ENCODE measurements around the gene KIAA1217. TPM values are rescaled to one million over a fixed set of nuclear protein-coding genes. Genes with fewer than 3 reads are reported as not detected.

Gene KIAA1217
- polyA plus RNA-seq, 1 of the 3 experiments (the other 2 are of a cell fraction), result 7.2 TPM

DNA sequence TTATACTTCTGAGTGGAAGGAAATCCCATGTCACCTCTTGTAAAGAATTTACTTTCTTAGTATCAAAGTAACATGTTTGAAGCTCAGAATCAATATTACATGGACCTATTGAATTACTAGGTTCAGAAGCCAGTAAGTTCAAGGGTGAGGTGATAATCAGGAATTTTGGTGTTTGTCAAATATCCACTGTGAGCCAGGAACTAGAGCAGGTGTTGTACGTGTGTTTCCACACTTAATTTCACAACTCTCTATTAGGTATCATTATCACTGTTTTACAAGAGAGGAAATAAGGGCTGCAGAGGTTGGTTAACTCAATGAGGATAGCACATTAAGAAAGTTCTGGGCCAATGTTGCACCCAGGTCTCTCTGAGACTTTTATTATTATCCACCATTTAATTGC is 130.4 kb downstream of the KIAA1217 start:
- DNase-seq, result no peak
- Histone ChIP-seq H3K36me3 (replicated peaks in 1 of 2; ENCODE audit: control insufficient read depth in 1 of 2, insufficient read depth in 2 of 2, low read length in 1 of 2) (no peaks in the 10 kb centered on the region), H3K27me3 (ENCODE audit: insufficient read depth) (no peaks in the 10 kb centered on the region), H3K27ac (ENCODE audit: low read depth in 2 of 2, low read length in 1 of 2) (no peak overlapping the region), H4K20me1 (ENCODE audit: insufficient read depth) (no peaks in the 10 kb centered on the region), H3K4me3 (ENCODE audit: low read depth in 2 of 2, low read length in 1 of 2) (no peak overlapping the region), H3K4me2 (no peak overlapping the region), H3K79me2 (ENCODE audit: insufficient read depth) (no peaks in the 10 kb centered on the region), H2AFZ (ENCODE audit: low read depth) (no peak overlapping the region), H3K9me2 (no peaks in the 10 kb centered on the region), H3K4me1 (ENCODE audit: control insufficient read depth in 1 of 2, insufficient read depth in 2 of 2, low read depth in 1 of 2, low read length in 1 of 2) (peaks cover 0 to 23% of the 10 kb centered on the region in 2 experiments), H3K9ac (no peak overlapping the region), H3F3A (replicated peaks; ENCODE audit: insufficient read depth) (peaks cover 15% of the 10 kb centered on the region), H3K9me3 (no peaks in the 10 kb centered on the region)
- ChIA-PET POLR2A (no interaction called here), CTCF (no interaction called here)
- WGBS (ENCODE audit: low lambda C conversion rate), result 93% methylated on average over 1 of the region's 1 CpG
- TF ChIP-seq JUND (IDR thresholded peaks at IDR 0.05) (no peak), SIN3A (IDR thresholded peaks at IDR 0.05; ENCODE audit: borderline replicate concordance, low read depth, low read length) (no peak), MXI1 (IDR thresholded peaks at IDR 0.05; ENCODE audit: low read depth, low read length) (no peak), FOXJ3 (CRISPR knock-in tag; IDR thresholded peaks at IDR 0.05) (no peak), EP300 (IDR thresholded peaks at IDR 0.05; ENCODE audit: borderline replicate concordance in 1 of 2, low read depth in 1 of 2, low read length in 1 of 2) (no peak), ELF1 (IDR thresholded peaks at IDR 0.05) (no peak), TAF1 (IDR thresholded peaks at IDR 0.05; ENCODE audit: borderline replicate concordance, low read depth, low read length) (no peak)
- TF ChIP-seq, protein P1, sequence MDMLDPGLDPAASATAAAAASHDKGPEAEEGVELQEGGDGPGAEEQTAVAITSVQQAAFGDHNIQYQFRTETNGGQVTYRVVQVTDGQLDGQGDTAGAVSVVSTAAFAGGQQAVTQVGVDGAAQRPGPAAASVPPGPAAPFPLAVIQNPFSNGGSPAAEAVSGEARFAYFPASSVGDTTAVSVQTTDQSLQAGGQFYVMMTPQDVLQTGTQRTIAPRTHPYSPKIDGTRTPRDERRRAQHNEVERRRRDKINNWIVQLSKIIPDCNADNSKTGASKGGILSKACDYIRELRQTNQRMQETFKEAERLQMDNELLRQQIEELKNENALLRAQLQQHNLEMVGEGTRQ (IDR thresholded peaks at IDR 0.05; ENCODE audit: borderline replicate concordance, low read depth, low read length), result no peak
- TF ChIP-seq, protein P2, sequence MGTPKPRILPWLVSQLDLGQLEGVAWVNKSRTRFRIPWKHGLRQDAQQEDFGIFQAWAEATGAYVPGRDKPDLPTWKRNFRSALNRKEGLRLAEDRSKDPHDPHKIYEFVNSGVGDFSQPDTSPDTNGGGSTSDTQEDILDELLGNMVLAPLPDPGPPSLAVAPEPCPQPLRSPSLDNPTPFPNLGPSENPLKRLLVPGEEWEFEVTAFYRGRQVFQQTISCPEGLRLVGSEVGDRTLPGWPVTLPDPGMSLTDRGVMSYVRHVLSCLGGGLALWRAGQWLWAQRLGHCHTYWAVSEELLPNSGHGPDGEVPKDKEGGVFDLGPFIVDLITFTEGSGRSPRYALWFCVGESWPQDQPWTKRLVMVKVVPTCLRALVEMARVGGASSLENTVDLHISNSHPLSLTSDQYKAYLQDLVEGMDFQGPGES (IDR thresholded peaks at IDR 0.05; ENCODE audit: low read depth, low read length), result no peak
- TF ChIP-seq, protein P3, sequence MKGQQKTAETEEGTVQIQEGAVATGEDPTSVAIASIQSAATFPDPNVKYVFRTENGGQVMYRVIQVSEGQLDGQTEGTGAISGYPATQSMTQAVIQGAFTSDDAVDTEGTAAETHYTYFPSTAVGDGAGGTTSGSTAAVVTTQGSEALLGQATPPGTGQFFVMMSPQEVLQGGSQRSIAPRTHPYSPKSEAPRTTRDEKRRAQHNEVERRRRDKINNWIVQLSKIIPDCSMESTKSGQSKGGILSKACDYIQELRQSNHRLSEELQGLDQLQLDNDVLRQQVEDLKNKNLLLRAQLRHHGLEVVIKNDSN (IDR thresholded peaks at IDR 0.05; ENCODE audit: borderline replicate concordance, low read depth), result no peak

DNA sequence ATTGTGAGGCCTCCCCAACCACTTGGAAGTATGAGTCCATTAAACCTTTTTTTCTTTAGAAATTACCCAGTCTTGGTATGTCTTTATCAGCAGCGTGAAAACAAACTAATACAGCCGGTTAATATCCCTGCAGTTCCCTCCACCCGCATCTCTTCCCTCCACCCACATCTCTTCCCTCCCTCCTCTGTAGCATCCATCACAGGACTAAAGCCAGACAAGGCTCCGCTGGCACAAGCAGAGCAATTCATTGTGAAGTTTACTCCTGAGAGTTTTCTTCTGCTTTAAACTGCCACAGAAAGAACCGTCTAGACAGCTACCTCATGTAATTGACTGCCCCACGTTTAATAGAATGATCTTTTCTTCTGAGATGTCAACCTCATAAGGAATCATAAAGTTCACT is 131.5 kb downstream of the KIAA1217 start:
- Histone ChIP-seq H3K27ac (ENCODE audit: low read depth in 2 of 2, low read length in 1 of 2) (no peak overlapping the region), H4K20me1 (ENCODE audit: insufficient read depth) (no peaks in the 10 kb centered on the region), H3K36me3 (replicated peaks in 1 of 2; ENCODE audit: control insufficient read depth in 1 of 2, insufficient read depth in 2 of 2, low read length in 1 of 2) (no peaks in the 10 kb centered on the region), H3K4me3 (ENCODE audit: low read depth in 2 of 2, low read length in 1 of 2) (no peak overlapping the region), H3K9ac (no peak overlapping the region), H2AFZ (ENCODE audit: low read depth) (no peak overlapping the region), H3K27me3 (ENCODE audit: insufficient read depth) (no peaks in the 10 kb centered on the region), H3K79me2 (ENCODE audit: insufficient read depth) (no peaks in the 10 kb centered on the region), H3K9me3 (no peaks in the 10 kb centered on the region), H3K4me2 (no peak overlapping the region), H3K9me2 (no peaks in the 10 kb centered on the region), H3F3A (replicated peaks; ENCODE audit: insufficient read depth) (peaks cover 25% of the 10 kb centered on the region), H3K4me1 (ENCODE audit: control insufficient read depth in 1 of 2, insufficient read depth in 2 of 2, low read depth in 1 of 2, low read length in 1 of 2) (peaks cover 6 to 32% of the 10 kb centered on the region in 2 experiments)
- WGBS (ENCODE audit: low lambda C conversion rate), result 95% methylated on average over 6 of the region's 6 CpGs
- ChIA-PET CTCF (no interaction called here), POLR2A (no interaction called here)
- no peak for DNase-seq
- TF ChIP-seq, protein P1 (IDR thresholded peaks at IDR 0.05; ENCODE audit: borderline replicate concordance, low read depth, low read length), result no peak
- TF ChIP-seq EZH2phosphoT487 (IDR thresholded peaks at IDR 0.05; ENCODE audit: borderline replicate concordance, low read depth) (no peak), FOSL2 (IDR thresholded peaks at IDR 0.05; ENCODE audit: borderline replicate concordance, low read depth) (no peak), FOXJ3 (CRISPR knock-in tag; IDR thresholded peaks at IDR 0.05) (no peak), RAD21 (IDR thresholded peaks at IDR 0.05; ENCODE audit: low read length) (no peak), TEAD4 (IDR thresholded peaks at IDR 0.05; ENCODE audit: borderline replicate concordance, insufficient read depth) (no peak), JUND (IDR thresholded peaks at IDR 0.05) (no peak), CHD2 (IDR thresholded peaks at IDR 0.05; ENCODE audit: low read length, partially characterized antibody) (no peak), MXI1 (IDR thresholded peaks at IDR 0.05; ENCODE audit: low read depth, low read length) (no peak), FOXM1 (IDR thresholded peaks at IDR 0.05; ENCODE audit: low read depth) (no peak)
- TF ChIP-seq, protein P2 (IDR thresholded peaks at IDR 0.05; ENCODE audit: low read depth, low read length), result no peak
- TF ChIP-seq, protein P4, sequence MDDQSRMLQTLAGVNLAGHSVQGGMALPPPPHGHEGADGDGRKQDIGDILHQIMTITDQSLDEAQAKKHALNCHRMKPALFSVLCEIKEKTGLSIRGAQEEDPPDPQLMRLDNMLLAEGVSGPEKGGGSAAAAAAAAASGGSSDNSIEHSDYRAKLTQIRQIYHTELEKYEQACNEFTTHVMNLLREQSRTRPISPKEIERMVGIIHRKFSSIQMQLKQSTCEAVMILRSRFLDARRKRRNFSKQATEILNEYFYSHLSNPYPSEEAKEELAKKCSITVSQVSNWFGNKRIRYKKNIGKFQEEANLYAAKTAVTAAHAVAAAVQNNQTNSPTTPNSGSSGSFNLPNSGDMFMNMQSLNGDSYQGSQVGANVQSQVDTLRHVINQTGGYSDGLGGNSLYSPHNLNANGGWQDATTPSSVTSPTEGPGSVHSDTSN (IDR thresholded peaks at IDR 0.05), result no peak
- TF ChIP-seq, protein P3 (IDR thresholded peaks at IDR 0.05; ENCODE audit: borderline replicate concordance, low read depth), result no peak
